Measurements from ENCODE around the gene CCDC51.
A peak's percentile ranks its signal among the peaks of the same experiment; 100 is the strongest.
"Not testable (repeated sequence)": the region's sequence is repeated elsewhere in the genome, so short reads cannot be mapped to it uniquely, and the experiment has no call there.

The CCDC51 gene

DNA sequence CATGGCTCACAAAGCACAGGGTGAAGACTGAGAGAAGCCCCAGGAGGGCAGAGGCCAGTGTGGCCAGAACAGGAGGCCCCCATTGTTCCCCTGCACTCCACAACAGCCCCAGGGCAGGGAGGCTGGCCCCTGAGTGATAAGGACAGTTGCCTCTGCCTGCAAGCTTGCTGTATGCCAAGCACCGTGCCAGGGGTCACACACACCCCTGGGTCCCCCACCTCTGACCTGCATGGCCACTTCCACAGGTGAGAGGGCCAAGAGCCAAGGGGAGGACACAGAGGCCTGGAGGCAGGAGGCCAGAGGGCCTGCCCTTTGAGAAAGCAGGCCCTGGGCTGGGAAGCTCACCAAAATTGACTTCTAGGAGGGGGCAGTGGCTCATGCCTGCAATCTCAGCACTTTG, 30.4 kb upstream of the CCDC51 start:
- peaks cover 55 to 60% of the 10 kb centered on the region in 2 donors for H3K4me1 Mint-ChIP-seq
- H3K9me3 Mint-ChIP-seq = no peaks in the 10 kb centered on the region
- ATAC-seq (replicated peaks) = no peak
- H3K27ac Mint-ChIP-seq = peak overlapping the region; percentile 90
- peaks cover 19 to 53% of the 10 kb centered on the region in 2 donors for H3K36me3 Mint-ChIP-seq
- DNase-seq = no peak
- peak overlapping the region; percentile 50 to 68 for H3K4me3 Mint-ChIP-seq
- H3K27me3 Mint-ChIP-seq = no peaks in the 10 kb centered on the region

- H3K27me3 Mint-ChIP-seq = no peaks in the 10 kb centered on the region
- peaks cover 19 to 53% of the 10 kb centered on the region in 2 donors for H3K36me3 Mint-ChIP-seq
- ATAC-seq (replicated peaks) = no peak
- no peak for DNase-seq
- peak overlapping the region; percentile 90 for H3K27ac Mint-ChIP-seq
- peaks cover 51 to 63% of the 10 kb centered on the region in 2 donors for H3K4me1 Mint-ChIP-seq
- peak overlapping the region; percentile 58 to 66 for H3K4me3 Mint-ChIP-seq
- no peaks in the 10 kb centered on the region for H3K9me3 Mint-ChIP-seq
These were observed 29.4 kb upstream of the CCDC51 start for GRCh38 chr3:48469046-48469915.

- peaks cover 49 to 59% of the 10 kb centered on the region in 2 donors for H3K4me1 Mint-ChIP-seq
- H3K27me3 Mint-ChIP-seq = no peaks in the 10 kb centered on the region
- H3K36me3 Mint-ChIP-seq = peaks cover 19 to 53% of the 10 kb centered on the region in 2 donors
- peak overlapping the region; percentile 97 for H3K27ac Mint-ChIP-seq
- no peak for DNase-seq
- H3K4me3 Mint-ChIP-seq = peak overlapping the region; percentile 94
- ATAC-seq (replicated peaks) = no peak
- H3K9me3 Mint-ChIP-seq = no peaks in the 10 kb centered on the region
These were observed 28.4 kb upstream of the CCDC51 start for GRCh38 chr3:48468329-48468731.

DNA sequence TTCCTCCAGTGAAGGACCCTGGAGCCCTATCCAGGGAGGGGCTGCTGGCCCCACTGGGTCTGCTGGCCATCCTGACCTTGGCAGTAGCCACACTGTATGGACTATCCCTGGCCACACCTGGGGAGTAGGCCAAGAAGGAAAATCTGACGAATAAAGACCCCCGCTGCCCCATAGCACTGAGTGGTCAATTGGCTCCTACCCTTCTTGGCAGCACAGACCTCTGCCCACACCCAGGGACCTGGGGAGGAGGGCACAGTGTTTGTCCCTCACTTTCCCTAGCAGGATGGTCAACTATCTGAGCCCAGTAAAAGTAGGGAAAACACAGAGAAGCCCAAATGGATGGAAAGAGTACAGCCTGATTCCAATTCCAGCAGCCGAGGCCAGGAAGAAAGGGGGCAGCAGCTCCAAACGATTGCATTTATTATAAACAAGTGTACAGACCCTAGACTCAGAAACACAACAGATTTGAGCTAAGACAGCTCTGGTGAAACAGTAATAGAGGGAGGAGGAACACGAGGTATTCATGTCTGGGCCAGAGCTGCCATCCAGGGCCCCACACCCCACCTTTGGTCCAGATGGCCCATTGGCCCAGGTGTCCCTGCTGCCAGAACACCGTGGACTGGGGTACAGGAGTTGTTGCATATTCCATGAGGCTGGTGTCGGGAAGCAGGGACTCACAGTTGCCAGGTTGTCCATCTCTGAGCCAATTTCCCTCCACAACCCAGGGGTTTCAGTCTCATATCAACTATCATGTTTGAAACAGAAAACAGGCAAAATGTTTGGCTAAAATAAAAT, 27.8 kb upstream of the CCDC51 start:
- Mint-ChIP-seq H3K27me3 (no peaks in the 10 kb centered on the region), H3K9me3 (no peaks in the 10 kb centered on the region), H3K4me3 (peak overlapping the region; percentile 94), H3K36me3 (peaks cover 19 to 49% of the 10 kb centered on the region in 2 donors), H3K27ac (peak overlapping the region; percentile 97), H3K4me1 (peaks cover 42 to 53% of the 10 kb centered on the region in 2 donors)
- ATAC-seq (replicated peaks) = no peak
- no peak for DNase-seq

- peaks cover 42 to 52% of the 10 kb centered on the region in 2 donors for H3K4me1 Mint-ChIP-seq
- DNase-seq = no peak
- H3K27ac Mint-ChIP-seq = peak overlapping the region; percentile 97
- no peaks in the 10 kb centered on the region for H3K27me3 Mint-ChIP-seq
- no peak for ATAC-seq (replicated peaks)
- peaks cover 19 to 49% of the 10 kb centered on the region in 2 donors for H3K36me3 Mint-ChIP-seq
- peak overlapping the region; percentile 94 for H3K4me3 Mint-ChIP-seq
- no peaks in the 10 kb centered on the region for H3K9me3 Mint-ChIP-seq
These were observed 27.2 kb upstream of the CCDC51 start for GRCh38 chr3:48467110-48467454.

- peaks cover 42 to 52% of the 10 kb centered on the region in 2 donors for H3K4me1 Mint-ChIP-seq
- peak overlapping the region; percentile 94 for H3K4me3 Mint-ChIP-seq
These were observed 26.6 kb upstream of the CCDC51 start for GRCh38 chr3:48466386-48467109.

DNA sequence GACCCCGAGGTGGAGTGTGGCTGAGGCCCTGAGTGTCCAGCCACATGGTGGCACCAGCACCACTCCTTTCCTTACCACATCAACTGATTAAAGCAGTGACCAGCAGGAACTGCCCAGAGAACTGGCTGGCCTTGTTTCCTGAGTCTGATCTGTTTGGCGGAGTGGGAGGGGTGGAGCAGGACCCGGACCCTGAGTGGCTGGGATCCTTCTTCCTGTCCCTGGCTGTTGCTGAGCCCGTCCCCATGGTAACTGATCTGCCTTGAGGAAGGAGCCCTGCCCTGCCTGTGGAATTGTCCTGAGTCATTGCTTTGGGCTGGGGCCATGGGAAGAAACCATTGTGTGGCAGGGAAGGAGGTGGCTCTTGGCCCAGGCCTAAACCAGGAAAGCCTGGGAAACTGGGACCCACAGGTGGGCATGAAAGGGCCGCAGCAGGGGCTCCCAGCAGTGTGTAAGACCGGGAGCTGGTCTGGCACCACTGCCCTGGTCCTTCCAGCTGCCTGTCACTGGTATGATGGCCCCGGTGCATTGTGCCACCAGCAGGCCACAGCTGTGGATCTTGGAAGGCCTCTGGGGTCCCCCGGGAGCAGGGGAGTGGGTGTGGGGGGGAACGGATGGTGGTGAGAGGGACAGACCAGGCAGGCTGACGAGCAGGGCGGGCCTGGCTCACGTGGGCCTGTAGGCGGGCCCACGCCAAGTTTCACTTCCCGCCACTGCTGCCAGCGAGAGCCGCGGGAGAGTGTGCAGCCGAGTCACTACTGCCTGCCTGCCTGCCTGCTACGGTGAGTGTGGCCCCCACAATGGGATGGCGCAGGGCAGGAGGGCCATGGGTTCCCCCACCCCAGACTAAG, 25.8 kb upstream of the CCDC51 start:
- Mint-ChIP-seq H3K4me3 (peak overlapping the region; percentile 94), H3K9me3 (no peaks in the 10 kb centered on the region)

More at GRCh38 chr3:48466386-48467109, 26.6 kb upstream of the CCDC51 start:
- no peaks in the 10 kb centered on the region for H3K9me3 Mint-ChIP-seq
- H3K36me3 Mint-ChIP-seq = peaks cover 19 to 49% of the 10 kb centered on the region in 2 donors
- peak overlapping the region; percentile 97 for H3K27ac Mint-ChIP-seq
- DNase-seq = no peak
- ATAC-seq (replicated peaks) = peak; percentile 35 to 38
- no peaks in the 10 kb centered on the region for H3K27me3 Mint-ChIP-seq

GRCh38 chr3:48465237-48465530, 25.3 kb upstream of the CCDC51 start:
- Mint-ChIP-seq H3K4me1 (peaks cover 38 to 48% of the 10 kb centered on the region in 2 donors), H3K9me3 (no peaks in the 10 kb centered on the region), H3K27me3 (no peaks in the 10 kb centered on the region), H3K36me3 (peaks cover 25 to 50% of the 10 kb centered on the region in 2 donors), H3K4me3 (peak overlapping the region; percentile 94), H3K27ac (peak overlapping the region; percentile 97)
- no peak for DNase-seq
- no peak for ATAC-seq (replicated peaks)

More for the DNA sequence above, 25.8 kb upstream of the CCDC51 start:
- Mint-ChIP-seq H3K27ac (peak overlapping the region; percentile 97), H3K36me3 (peaks cover 21 to 52% of the 10 kb centered on the region in 2 donors), H3K27me3 (no peaks in the 10 kb centered on the region), H3K4me1 (peaks cover 42 to 52% of the 10 kb centered on the region in 2 donors)
- peak; percentile 97 to 98 for ATAC-seq (replicated peaks)
- DNase-seq = peak; percentile 89

GRCh38 chr3:48464713-48465221, 24.8 kb upstream of the CCDC51 start:
- Mint-ChIP-seq H3K4me3 (peak overlapping the region in 1 of 2 donors; percentile 94), H3K27ac (no peak overlapping the region)

DNA sequence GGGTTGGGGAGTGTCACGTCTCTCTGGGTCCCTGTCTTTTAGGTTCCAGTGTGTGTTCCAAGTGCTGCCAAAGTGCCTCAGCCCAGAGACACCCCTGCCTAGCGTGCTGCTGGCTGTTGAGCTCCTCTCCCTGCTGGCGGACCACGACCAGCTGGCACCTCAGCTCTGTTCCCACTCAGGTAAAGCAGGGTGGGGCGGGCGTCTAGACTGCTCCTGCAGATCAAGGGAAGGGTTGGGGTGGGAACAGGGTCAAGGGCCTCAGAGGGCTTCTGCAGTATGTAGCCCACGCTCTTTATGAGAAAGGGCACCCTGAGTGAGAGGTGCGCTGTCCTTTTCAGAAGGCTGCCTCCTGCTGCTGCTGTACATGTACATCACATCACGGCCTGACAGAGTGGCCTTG, 23.8 kb upstream of the CCDC51 start:
- Mint-ChIP-seq H3K27ac (no peak overlapping the region), H3K27me3 (no peaks in the 10 kb centered on the region), H3K4me3 (no peak overlapping the region), H3K36me3 (peaks cover 23 to 42% of the 10 kb centered on the region in 2 donors), H3K4me1 (peaks cover 24 to 33% of the 10 kb centered on the region in 2 donors), H3K9me3 (no peaks in the 10 kb centered on the region)
- ATAC-seq (replicated peaks) = no peak
- no peak for DNase-seq

More at GRCh38 chr3:48464713-48465221, 24.8 kb upstream of the CCDC51 start:
- no peak for DNase-seq
- Mint-ChIP-seq H3K9me3 (no peaks in the 10 kb centered on the region), H3K4me1 (peaks cover 34 to 44% of the 10 kb centered on the region in 2 donors), H3K27me3 (no peaks in the 10 kb centered on the region), H3K36me3 (peaks cover 28 to 46% of the 10 kb centered on the region in 2 donors)
- no peak for ATAC-seq (replicated peaks)

GRCh38 chr3:48461767-48462166, 21.8 kb upstream of the CCDC51 start:
- not testable (repeated sequence) for ATAC-seq (replicated peaks); H3K9me3 Mint-ChIP-seq; H3K4me3 Mint-ChIP-seq; H3K27ac Mint-ChIP-seq; DNase-seq; H3K27me3 Mint-ChIP-seq
- Mint-ChIP-seq H3K36me3 (peaks cover 15 to 32% of the 10 kb centered on the region in 2 donors), H3K4me1 (peaks cover 10 to 14% of the 10 kb centered on the region in 2 donors)

DNA sequence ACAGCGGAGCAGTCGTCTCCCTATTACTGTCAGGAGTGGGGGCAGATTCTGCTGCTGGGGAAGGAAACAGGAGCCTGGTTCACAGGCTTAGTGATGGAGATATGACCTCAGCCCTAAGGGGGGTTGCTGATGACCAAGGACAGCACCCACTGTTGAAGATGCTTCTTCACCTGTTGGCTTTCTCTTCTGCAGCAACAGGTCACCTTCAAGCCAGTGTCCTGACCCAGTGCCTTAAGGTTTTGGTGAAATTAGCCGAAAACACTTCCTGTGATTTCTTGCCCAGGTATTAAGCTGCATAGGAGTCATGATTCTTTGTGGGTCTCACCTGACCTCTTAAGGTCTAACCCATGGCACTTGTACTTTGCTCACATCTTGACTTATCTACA, 20.6 kb upstream of the CCDC51 start:
- peaks cover 13 to 19% of the 10 kb centered on the region in 2 donors for H3K36me3 Mint-ChIP-seq
- H3K9me3 Mint-ChIP-seq = no peaks in the 10 kb centered on the region
- peaks cover 4 to 5% of the 10 kb centered on the region in 2 donors for H3K4me1 Mint-ChIP-seq
- no peaks in the 10 kb centered on the region for H3K27me3 Mint-ChIP-seq
- H3K4me3 Mint-ChIP-seq = no peak overlapping the region
- DNase-seq = no peak
- no peak for ATAC-seq (replicated peaks)
- no peak overlapping the region for H3K27ac Mint-ChIP-seq

- no peak for DNase-seq
- peaks cover 13 to 22% of the 10 kb centered on the region in 2 donors for H3K36me3 Mint-ChIP-seq
- H3K27ac Mint-ChIP-seq = no peak overlapping the region
- no peaks in the 10 kb centered on the region for H3K9me3 Mint-ChIP-seq
- no peak overlapping the region for H3K4me3 Mint-ChIP-seq
- H3K4me1 Mint-ChIP-seq = no peaks in the 10 kb centered on the region
- ATAC-seq (replicated peaks) = no peak
- H3K27me3 Mint-ChIP-seq = no peaks in the 10 kb centered on the region
These were observed 20.0 kb upstream of the CCDC51 start for GRCh38 chr3:48459773-48460516.

Data from stimulated activated naive B cell treated with anti-CD40 and anti-IgM and Interleukin-4, amounts not matched to agents 10 μg/mL and 1 μg/mL and 100 μg/mL, for 72 hours (primary cell).